HG02970 (cell line): ENCODE data around the gene PCGF1.

Experiments
- ATAC-seq: cut with Tn5 transposase; IDR thresholded peaks from one replicate; pipeline ENCODE4 v1.9.1; 2021; ENCODE audit warnings: mild to moderate bottlenecking, moderate library complexity, moderate number of reproducible peaks; ENCODE audit not compliant: unreplicated experiment, low FRiP score

Gene PCGF1

GRCh38 chr2:74538881-74539339 lies 31.4 kb upstream of the PCGF1 start:
- no peak for ATAC-seq

- ATAC-seq: no peak
Measured at GRCh38 chr2:74537140-74537539, 29.6 kb upstream of the PCGF1 start.

GRCh38 chr2:74536166-74536950 lies 28.9 kb upstream of the PCGF1 start:
- ATAC-seq: no peak

GRCh38 chr2:74535440-74535965 lies 28.0 kb upstream of the PCGF1 start:
- ATAC-seq: no peak

GRCh38 chr2:74534411-74534810 lies 26.9 kb upstream of the PCGF1 start:
- no peak for ATAC-seq

- ATAC-seq: no peak
Measured at GRCh38 chr2:74533464-74533863, 26.0 kb upstream of the PCGF1 start.

- ATAC-seq: no peak
Measured at GRCh38 chr2:74532222-74532621, 24.7 kb upstream of the PCGF1 start.

GRCh38 chr2:74531666-74532065 lies 24.2 kb upstream of the PCGF1 start:
- ATAC-seq: no peak

- ATAC-seq: peak; percentile 27
Measured at GRCh38 chr2:74530239-74531187, 23.0 kb upstream of the PCGF1 start.

- peak; percentile 80 for ATAC-seq
Measured at GRCh38 chr2:74529357-74530238, 22.1 kb upstream of the PCGF1 start, which contains the start of the genes AUP1 and HTRA2. Gene AUP1, minus strand, starts transcription at chr2:74529706. Its CDS starts 77 bp downstream, at chr2:74529629. Gene HTRA2, plus strand, starts transcription at chr2:74529933. Its CDS starts 74 bp downstream, at chr2:74530007.

- peak; percentile 4 for ATAC-seq
Measured at GRCh38 chr2:74528600-74529356, 21.3 kb upstream of the PCGF1 start.

- no peak for ATAC-seq
Measured at GRCh38 chr2:74527741-74528140, 20.2 kb upstream of the PCGF1 start.

- ATAC-seq: no peak
Measured at GRCh38 chr2:74526649-74527230, 19.2 kb upstream of the PCGF1 start.

GRCh38 chr2:74525717-74526648 lies 18.5 kb upstream of the PCGF1 start, which contains the start of gene DQX1:
Gene DQX1, minus strand, starts transcription at chr2:74526231. Its CDS starts 502 bp downstream, at chr2:74525729.
- ATAC-seq: no peak

GRCh38 chr2:74524955-74525716 lies 17.6 kb upstream of the PCGF1 start:
- ATAC-seq: no peak

GRCh38 chr2:74524005-74524404 lies 16.5 kb upstream of the PCGF1 start:
- ATAC-seq: no peak

GRCh38 chr2:74522516-74522915 lies 15.0 kb upstream of the PCGF1 start:
- no peak for ATAC-seq
